ENCODE results near the gene C16orf46. TPM values are rescaled to one million over a fixed set of nuclear protein-coding genes. Genes with fewer than 3 reads are reported as not detected.

C16orf46 gene
- polyA plus RNA-seq, 1 of the 3 experiments (the other 2 are of a cell fraction): 1.5 TPM

DNA sequence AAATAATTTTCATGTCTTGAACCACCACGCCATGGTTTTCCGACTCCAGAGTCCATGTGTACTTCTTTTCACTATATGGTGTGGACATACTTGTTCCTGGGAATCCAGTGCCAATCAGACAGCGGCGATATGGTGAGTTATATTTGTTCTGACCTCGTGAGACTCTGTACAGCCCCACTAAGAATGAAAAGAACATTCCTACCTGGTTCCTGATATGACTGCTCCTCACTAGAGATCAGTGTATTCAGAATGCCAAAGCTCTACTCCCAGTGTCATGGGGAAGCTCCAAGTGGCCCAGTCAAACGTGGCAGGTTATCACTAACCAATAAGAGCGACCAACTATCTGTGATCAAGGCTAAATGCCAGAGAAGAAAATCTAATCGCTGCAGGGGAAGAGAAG lies 6.1 kb downstream of the C16orf46 start (continued):
- TF ChIP-seq TEAD4 (IDR thresholded peaks at IDR 0.05; ENCODE audit: borderline replicate concordance, insufficient read depth): no peak
- no peak for TF ChIP-seq RFX5 (IDR thresholded peaks at IDR 0.05; ENCODE audit: low read length)
- no peak for TF ChIP-seq SIN3A (IDR thresholded peaks at IDR 0.05; ENCODE audit: borderline replicate concordance, low read depth, low read length)
- no peak for TF ChIP-seq GATA2 (CRISPR knock-in tag; IDR thresholded peaks at IDR 0.05)
- TF ChIP-seq RCOR1 (IDR thresholded peaks at IDR 0.05; ENCODE audit: low read length): no peak
- no peak for TF ChIP-seq NRF1 (IDR thresholded peaks at IDR 0.05; ENCODE audit: low read depth, low read length)
- TF ChIP-seq, protein P1, sequence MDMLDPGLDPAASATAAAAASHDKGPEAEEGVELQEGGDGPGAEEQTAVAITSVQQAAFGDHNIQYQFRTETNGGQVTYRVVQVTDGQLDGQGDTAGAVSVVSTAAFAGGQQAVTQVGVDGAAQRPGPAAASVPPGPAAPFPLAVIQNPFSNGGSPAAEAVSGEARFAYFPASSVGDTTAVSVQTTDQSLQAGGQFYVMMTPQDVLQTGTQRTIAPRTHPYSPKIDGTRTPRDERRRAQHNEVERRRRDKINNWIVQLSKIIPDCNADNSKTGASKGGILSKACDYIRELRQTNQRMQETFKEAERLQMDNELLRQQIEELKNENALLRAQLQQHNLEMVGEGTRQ (IDR thresholded peaks at IDR 0.05; ENCODE audit: borderline replicate concordance, low read depth, low read length): no peak
- no peak for TF ChIP-seq TCF12 (IDR thresholded peaks at IDR 0.05)

DNA sequence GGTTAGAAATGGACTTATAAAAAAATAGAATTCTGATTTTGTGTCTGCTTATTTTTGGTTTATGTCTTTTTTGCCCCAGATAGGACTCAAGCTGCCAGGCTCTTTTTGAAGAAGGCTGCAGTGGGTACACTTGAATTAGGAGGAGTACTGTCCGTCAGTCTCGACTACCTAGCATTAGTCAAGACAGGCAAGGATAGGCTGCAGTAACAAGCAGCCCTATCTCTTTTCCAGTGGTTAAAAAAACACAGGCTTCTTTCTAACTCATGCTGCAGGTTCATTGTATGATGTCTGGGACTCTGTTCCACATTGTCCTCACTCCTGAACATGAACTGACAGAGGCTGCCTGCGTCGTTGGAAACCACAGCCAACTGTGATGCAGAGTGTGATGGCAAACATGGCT lies 8.0 kb downstream of the C16orf46 start:
- no peak overlapping the region for H3K4me2 ChIP-seq
- H3K79me2 ChIP-seq (ENCODE audit: insufficient read depth): no peaks in the 10 kb centered on the region
- no peaks in the 10 kb centered on the region for H3K9me3 ChIP-seq
- 95% methylated on average over 4 of the region's 4 CpGs for WGBS (ENCODE audit: low lambda C conversion rate)
- H3K27me3 ChIP-seq (ENCODE audit: insufficient read depth): no peaks in the 10 kb centered on the region
- H2AFZ ChIP-seq (ENCODE audit: low read depth): no peak overlapping the region
- no peak overlapping the region for H3K4me3 ChIP-seq (ENCODE audit: low read depth in 2 of 2, low read length in 1 of 2)
- no peaks in the 10 kb centered on the region for H3K4me1 ChIP-seq (ENCODE audit: control insufficient read depth in 1 of 2, insufficient read depth in 2 of 2, low read depth in 1 of 2, low read length in 1 of 2)
- no peak for DNase-seq
- H4K20me1 ChIP-seq (ENCODE audit: insufficient read depth): no peaks in the 10 kb centered on the region
- no peak overlapping the region for H3K9ac ChIP-seq
- CTCF ChIA-PET: no interaction called here
- H3K9me2 ChIP-seq: no peaks in the 10 kb centered on the region
- POLR2A ChIA-PET: no interaction called here
- no peak for TF ChIP-seq NRF1 (IDR thresholded peaks at IDR 0.05; ENCODE audit: low read depth, low read length)
- TF ChIP-seq FOXM1 (IDR thresholded peaks at IDR 0.05; ENCODE audit: low read depth): no peak
- no peak for TF ChIP-seq SIN3A (IDR thresholded peaks at IDR 0.05; ENCODE audit: borderline replicate concordance, low read depth, low read length)
- no peak for TF ChIP-seq ELF1 (IDR thresholded peaks at IDR 0.05)
- no peak for TF ChIP-seq GATA2 (CRISPR knock-in tag; IDR thresholded peaks at IDR 0.05)
- TF ChIP-seq FOXJ3 (CRISPR knock-in tag; IDR thresholded peaks at IDR 0.05): no peak
- no peak for TF ChIP-seq TAF1 (IDR thresholded peaks at IDR 0.05; ENCODE audit: borderline replicate concordance, low read depth, low read length)
- H3K36me3 ChIP-seq (replicated peaks in 1 of 2; ENCODE audit: control insufficient read depth in 1 of 2, insufficient read depth in 2 of 2, low read length in 1 of 2): no peaks in the 10 kb centered on the region
- no peaks in the 10 kb centered on the region for H3F3A ChIP-seq (replicated peaks; ENCODE audit: insufficient read depth)
- H3K27ac ChIP-seq (ENCODE audit: low read depth in 2 of 2, low read length in 1 of 2): no peak overlapping the region

DNA sequence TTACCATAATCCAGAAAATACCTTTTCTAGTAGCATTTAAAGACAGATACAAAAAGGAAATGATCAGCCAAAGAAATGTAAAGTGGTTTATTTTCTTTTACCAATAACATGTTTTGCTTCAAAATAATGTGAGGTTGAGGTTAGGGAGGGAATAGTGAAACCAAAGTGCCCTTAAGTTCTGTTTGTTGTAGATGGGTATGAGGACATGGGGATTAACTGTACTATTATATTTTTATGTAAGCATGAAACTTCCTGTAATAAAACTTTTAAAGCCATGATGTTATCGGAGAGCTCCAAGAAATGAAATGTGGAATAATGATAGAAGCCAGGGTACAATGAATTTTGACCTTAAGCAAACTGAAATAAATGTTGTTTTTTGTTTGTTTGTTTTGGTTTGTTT lies 9.9 kb downstream of the C16orf46 start:
- Histone ChIP-seq H3K9ac (no peak overlapping the region), H3K9me2 (no peaks in the 10 kb centered on the region), H4K20me1 (ENCODE audit: insufficient read depth) (no peaks in the 10 kb centered on the region), H3K36me3 (replicated peaks in 1 of 2; ENCODE audit: control insufficient read depth in 1 of 2, insufficient read depth in 2 of 2, low read length in 1 of 2) (no peaks in the 10 kb centered on the region), H3K27ac (ENCODE audit: low read depth in 2 of 2, low read length in 1 of 2) (no peak overlapping the region), H3K27me3 (ENCODE audit: insufficient read depth) (no peaks in the 10 kb centered on the region), H3F3A (replicated peaks; ENCODE audit: insufficient read depth) (no peaks in the 10 kb centered on the region), H2AFZ (ENCODE audit: low read depth) (no peak overlapping the region), H3K79me2 (ENCODE audit: insufficient read depth) (no peaks in the 10 kb centered on the region), H3K9me3 (no peaks in the 10 kb centered on the region), H3K4me3 (ENCODE audit: low read depth in 2 of 2, low read length in 1 of 2) (no peak overlapping the region), H3K4me2 (no peak overlapping the region), H3K4me1 (ENCODE audit: control insufficient read depth in 1 of 2, insufficient read depth in 2 of 2, low read depth in 1 of 2, low read length in 1 of 2) (no peaks in the 10 kb centered on the region)
- 96% methylated on average over 1 of the region's 1 CpG for WGBS (ENCODE audit: low lambda C conversion rate)
- no peak for DNase-seq
- POLR2A ChIA-PET: no interaction called here
- TF ChIP-seq FOXM1 (IDR thresholded peaks at IDR 0.05; ENCODE audit: low read depth) (no peak), MEF2A (IDR thresholded peaks at IDR 0.05; ENCODE audit: borderline replicate concordance, low read depth) (no peak), NFIC (IDR thresholded peaks at IDR 0.05; ENCODE audit: borderline replicate concordance) (no peak), TAF1 (IDR thresholded peaks at IDR 0.05; ENCODE audit: borderline replicate concordance, low read depth, low read length) (no peak), MXI1 (IDR thresholded peaks at IDR 0.05; ENCODE audit: low read depth, low read length) (no peak)
- TF ChIP-seq, protein P2, sequence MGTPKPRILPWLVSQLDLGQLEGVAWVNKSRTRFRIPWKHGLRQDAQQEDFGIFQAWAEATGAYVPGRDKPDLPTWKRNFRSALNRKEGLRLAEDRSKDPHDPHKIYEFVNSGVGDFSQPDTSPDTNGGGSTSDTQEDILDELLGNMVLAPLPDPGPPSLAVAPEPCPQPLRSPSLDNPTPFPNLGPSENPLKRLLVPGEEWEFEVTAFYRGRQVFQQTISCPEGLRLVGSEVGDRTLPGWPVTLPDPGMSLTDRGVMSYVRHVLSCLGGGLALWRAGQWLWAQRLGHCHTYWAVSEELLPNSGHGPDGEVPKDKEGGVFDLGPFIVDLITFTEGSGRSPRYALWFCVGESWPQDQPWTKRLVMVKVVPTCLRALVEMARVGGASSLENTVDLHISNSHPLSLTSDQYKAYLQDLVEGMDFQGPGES (IDR thresholded peaks at IDR 0.05; ENCODE audit: low read depth, low read length): no peak
- CTCF ChIA-PET: interaction anchor here (1.4 kb wide), 1 partner anchor 18 kb away, joined by 3 read pairs; no protein-coding TSS in a partner anchor

Data from SK-N-SH (cell line).